Measurements from ENCODE around the gene BPGM. TPM values are rescaled to one million over a fixed set of nuclear protein-coding genes. Genes with fewer than 3 reads are reported as not detected.

The BPGM gene
- total and polyA plus RNA-seq, 9 of the 15 experiments (the other 6 are each of a cell fraction or from before 2014, with no cell fraction given): 14.1 to 46.1 (median 21.2) TPM

GRCh38 chr7:134703782-134704181, 57.1 kb downstream of the BPGM start:
- no peaks in the 10 kb centered on the region for H3K4me1 ChIP-seq (replicated peaks in 1 of 2; ENCODE audit: control insufficient read depth in 2 of 2, insufficient read depth in 2 of 2, low read length in 2 of 2)
- WGBS (ENCODE audit: insufficient coverage, low coverage, missing lambda C conversion rate): 2% methylated on average over 6 of the region's 6 CpGs
- ATAC-seq: no peak
- TF ChIP-seq EZH2 (IDR thresholded peaks at IDR 0.05; ENCODE audit: borderline replicate concordance, low read depth, low read length): peak; percentile 75
- TF ChIP-seq CHD1 (IDR thresholded peaks at IDR 0.05; ENCODE audit: low read length): no peak
- no peak for TF ChIP-seq GABPA (tag; conservative IDR thresholded peaks at IDR 0.05; ENCODE audit: low read depth)
- TF ChIP-seq ZBTB8A (IDR thresholded peaks at IDR 0.05; ENCODE audit: partially characterized antibody): no peak
- TF ChIP-seq NR2C2 (CRISPR knock-in tag; IDR thresholded peaks at IDR 0.05): no peak
- no peak for TF ChIP-seq NR2C2 (tag; IDR thresholded peaks at IDR 0.05)
- H4K20me1 ChIP-seq (replicated peaks; ENCODE audit: control insufficient read depth, insufficient read depth, low read length): 0 out of 2 replicates have a peak, but pooled peaks cover 4% of the 10 kb centered on the region
- H3K9me1 ChIP-seq (ENCODE audit: control insufficient read depth, insufficient read depth, low read length): no peaks in the 10 kb centered on the region
- H3K79me2 ChIP-seq (ENCODE audit: control insufficient read depth, insufficient read depth, low read length): no peaks in the 10 kb centered on the region
- in situ Hi-C loops (cut with MboI) (no loop called here), intact Hi-C loops (cut with micrococcal nuclease) (no loop called here)
- CTCF ChIA-PET (ENCODE audit: low intra/inter-chr PET ratio): interaction anchor here (0.9 kb wide), 1 partner anchor 71 kb away, joined by 3 read pairs; no protein-coding TSS in a partner anchor
- DNase-seq (ENCODE audit: extremely low read depth in 1 of 4, low spot score in 3 of 4): no peak
- peaks cover 53 to 59% of the 10 kb centered on the region in 2 experiments; a peak in 4 of 5 replicates for H3K27me3 ChIP-seq (ENCODE audit: control insufficient read depth in 2 of 2, insufficient read depth in 2 of 2, low read length in 2 of 2)
- no peaks in the 10 kb centered on the region for H3K9me3 ChIP-seq (replicated peaks; ENCODE audit: control insufficient read depth, insufficient read depth, low read depth, low read length)
- no peak for FAIRE-seq
- no peak overlapping the region for H3K9ac ChIP-seq (ENCODE audit: insufficient read depth in 1 of 2, low read depth in 2 of 2, low read length in 2 of 2)
- no TSS peak for BruUV-seq (replicated peaks)
- H3K36me3 ChIP-seq (ENCODE audit: control insufficient read depth, insufficient read depth, low read length): no peaks in the 10 kb centered on the region
- no peak overlapping the region for H3K4me2 ChIP-seq (ENCODE audit: insufficient read depth, low read length)
- H2AFZ ChIP-seq (ENCODE audit: low read depth, low read length): no peak overlapping the region
- no peak overlapping the region for H3K4me3 ChIP-seq
- no peak overlapping the region for H3K27ac ChIP-seq (ENCODE audit: extremely low read depth, low read depth, low read length)
- POLR2A ChIA-PET: interaction anchor here (1.1 kb wide), 1 partner anchor 14 kb away, joined by 4 read pairs; no protein-coding TSS in a partner anchor

- no peak for TF ChIP-seq ELK1 (CRISPR knock-in tag; IDR thresholded peaks at IDR 0.05)
- no peak for TF ChIP-seq POLR3A (IDR thresholded peaks at IDR 0.05; ENCODE audit: borderline replicate concordance, extremely low read depth, insufficient read depth, insufficient read length)
- TF ChIP-seq ELF4 (CRISPR knock-in tag; IDR thresholded peaks at IDR 0.05): no peak
- no peak for TF ChIP-seq SIRT6 (IDR thresholded peaks at IDR 0.05; ENCODE audit: low read depth, low read length)
- TF ChIP-seq ZNF431 (CRISPR knock-in tag; IDR thresholded peaks at IDR 0.05): no peak
- TF ChIP-seq CBFA2T2 (conservative IDR thresholded peaks at IDR 0.05): no peak
- no peak for TF ChIP-seq CBX5 (IDR thresholded peaks at IDR 0.05; ENCODE audit: borderline replicate concordance, low read depth)
- Histone ChIP-seq H3K36me3 (ENCODE audit: control insufficient read depth, insufficient read depth, low read length) (no peaks in the 10 kb centered on the region), H4K20me1 (replicated peaks; ENCODE audit: control insufficient read depth, insufficient read depth, low read length) (0 out of 2 replicates have a peak, but pooled peaks cover 4% of the 10 kb centered on the region), H3K27ac (ENCODE audit: extremely low read depth, low read depth, low read length) (no peak overlapping the region), H3K79me2 (ENCODE audit: control insufficient read depth, insufficient read depth, low read length) (no peaks in the 10 kb centered on the region), H3K9ac (ENCODE audit: insufficient read depth in 1 of 2, low read depth in 2 of 2, low read length in 2 of 2) (no peak overlapping the region), H3K4me2 (ENCODE audit: insufficient read depth, low read length) (no peak overlapping the region), H3K27me3 (ENCODE audit: control insufficient read depth in 2 of 2, insufficient read depth in 2 of 2, low read length in 2 of 2) (peaks cover 47 to 52% of the 10 kb centered on the region in 2 experiments; a peak in 4 of 5 replicates), H3K4me1 (replicated peaks in 1 of 2; ENCODE audit: control insufficient read depth in 2 of 2, insufficient read depth in 2 of 2, low read length in 2 of 2) (no peaks in the 10 kb centered on the region), H3K9me1 (ENCODE audit: control insufficient read depth, insufficient read depth, low read length) (no peaks in the 10 kb centered on the region), H3K9me3 (replicated peaks; ENCODE audit: control insufficient read depth, insufficient read depth, low read depth, low read length) (no peaks in the 10 kb centered on the region), H2AFZ (ENCODE audit: low read depth, low read length) (no peak overlapping the region), H3K4me3 (no peak overlapping the region)
- WGBS (ENCODE audit: insufficient coverage, low coverage, missing lambda C conversion rate): 2% methylated on average over 5 of the region's 5 CpGs
- FAIRE-seq: no peak
- in situ Hi-C loops (cut with MboI) (no loop called here), intact Hi-C loops (cut with micrococcal nuclease) (no loop called here)
- BruUV-seq (replicated peaks): no TSS peak
- ATAC-seq: no peak
- CTCF ChIA-PET (ENCODE audit: low intra/inter-chr PET ratio): interaction anchor here (0.5 kb wide), 1 partner anchor 236 kb away, joined by 3 read pairs; no protein-coding TSS in a partner anchor
- no peak for DNase-seq (ENCODE audit: extremely low read depth in 1 of 4, low spot score in 3 of 4)
- POLR2A ChIA-PET: interaction anchor here (0.8 kb wide), 1 partner anchor 51 kb away, joined by 3 read pairs; no protein-coding TSS in a partner anchor
Measured at GRCh38 chr7:134704827-134705226, 58.2 kb downstream of the BPGM start.

All from K562 (cell line).